G401 (cell line): ENCODE measurements around the gene ARHGAP29. TPM values are rescaled to one million over a fixed set of nuclear protein-coding genes. Genes with fewer than 3 reads are reported as not detected.
A peak's percentile ranks its signal among the peaks of the same experiment; 100 is the strongest.
"Not testable (repeated sequence)": the region's sequence is repeated elsewhere in the genome, so short reads cannot be mapped to it uniquely, and the experiment has no call there.

ENCODE experiments used
- DNase-seq: peaks from one replicate; pipeline ENCODE4 v3.0.0-alpha.2; 2015; ENCODE audit warnings: low spot score
- in situ Hi-C: cut with HindIII; loops from 2 replicates; pipeline ENCODE4 v1.10.0; 2016; ENCODE audit warnings: low sequenced_read_pairs, mixed read lengths
- total RNA-seq: library from RNA; depleted of rRNA; stranded (reverse); fragments of >200 nt; shearing (Covaris generic); gene quantifications from 2 replicates; pipeline ENCODE4 v1.2.3, GENCODE V29; 2014

ARHGAP29 gene
- total RNA-seq, 1 experiment from 2014 or later: 1.2 TPM

DNA sequence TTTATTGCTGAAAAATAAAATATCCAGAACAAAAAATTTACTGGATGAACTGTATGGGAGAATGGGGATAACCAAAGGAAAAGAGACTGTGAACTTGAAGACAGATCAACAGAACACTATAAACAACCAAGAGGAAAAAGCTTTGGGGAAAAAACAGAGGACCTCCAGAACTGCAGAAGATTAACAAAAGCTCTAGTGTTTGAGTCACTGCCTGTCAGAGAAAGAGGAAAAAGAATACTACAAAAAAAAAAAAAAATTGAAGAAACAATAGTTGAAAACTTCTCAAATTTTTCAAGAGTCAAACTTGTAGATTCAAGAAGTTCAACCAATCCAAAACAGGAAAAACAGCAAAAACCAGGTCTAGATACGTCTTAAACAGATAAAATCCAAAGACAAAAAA, 44.3 kb downstream of the ARHGAP29 start:
- in situ Hi-C loops: no loop called here
- DNase-seq: no peak

DNA sequence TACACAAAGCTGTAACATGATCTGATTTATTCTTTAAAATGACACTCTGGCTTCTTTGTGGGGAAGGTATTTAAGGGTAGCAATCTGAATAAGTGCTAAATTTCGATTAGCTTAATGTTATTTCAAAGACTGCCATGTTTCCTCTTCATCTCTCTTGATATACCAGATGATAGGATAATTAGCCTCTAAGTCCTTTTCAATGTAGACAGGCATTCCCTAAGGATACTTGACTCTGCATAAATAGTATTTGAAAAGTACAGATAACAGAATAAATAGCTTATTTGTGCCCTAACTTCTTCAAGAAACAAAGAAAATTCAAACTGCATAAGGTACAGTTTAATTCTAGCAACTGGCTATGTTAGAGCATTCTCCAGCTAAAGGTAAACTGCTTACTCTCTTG, 46.2 kb downstream of the ARHGAP29 start:
- DNase-seq: no peak
- in situ Hi-C loops: no loop called here

GRCh38 chr1:94186946-94187345, 50.4 kb downstream of the ARHGAP29 start:
- in situ Hi-C loops: no loop called here
- peak; percentile 91 for DNase-seq

GRCh38 chr1:94183197-94183815, 54.1 kb downstream of the ARHGAP29 start:
- DNase-seq: peak; percentile 59
- in situ Hi-C loops: no loop called here

- in situ Hi-C loops: no loop called here
- peak; percentile 85 for DNase-seq
Measured at GRCh38 chr1:94182191-94182590, 55.2 kb downstream of the ARHGAP29 start.

- in situ Hi-C loops: no loop called here
Measured at GRCh38 chr1:94180650-94181049, 56.7 kb downstream of the ARHGAP29 start.

GRCh38 chr1:94178901-94179300, 58.5 kb downstream of the ARHGAP29 start:
- in situ Hi-C loops: no loop called here
- DNase-seq: peak; percentile 83

More at GRCh38 chr1:94180650-94181049, 56.7 kb downstream of the ARHGAP29 start:
- no peak for DNase-seq

DNA sequence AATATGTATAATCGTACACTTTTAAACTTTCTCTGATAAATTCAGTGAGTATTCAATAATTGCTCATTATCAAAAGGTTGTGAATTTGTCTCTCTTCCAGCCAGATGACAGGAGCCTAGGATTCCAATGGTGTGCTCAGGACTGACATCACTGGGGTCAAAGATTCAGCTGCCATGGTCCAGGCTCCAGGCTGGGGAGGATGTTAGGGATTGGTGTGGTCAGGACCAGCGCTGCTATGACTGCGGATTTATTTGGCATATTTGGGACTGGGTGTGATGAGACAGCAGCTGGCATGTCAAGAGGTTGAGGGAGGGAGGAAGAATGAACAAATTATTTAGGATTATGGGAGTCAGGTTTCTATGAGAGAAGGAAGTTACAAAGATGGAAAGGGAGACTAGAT, 68.3 kb downstream of the ARHGAP29 start:
- in situ Hi-C loops: no loop called here

GRCh38 chr1:94165843-94166242, 71.5 kb downstream of the ARHGAP29 start:
- in situ Hi-C loops: no loop called here
- DNase-seq: no peak

More for the DNA sequence above, 68.3 kb downstream of the ARHGAP29 start:
- no peak for DNase-seq

DNA sequence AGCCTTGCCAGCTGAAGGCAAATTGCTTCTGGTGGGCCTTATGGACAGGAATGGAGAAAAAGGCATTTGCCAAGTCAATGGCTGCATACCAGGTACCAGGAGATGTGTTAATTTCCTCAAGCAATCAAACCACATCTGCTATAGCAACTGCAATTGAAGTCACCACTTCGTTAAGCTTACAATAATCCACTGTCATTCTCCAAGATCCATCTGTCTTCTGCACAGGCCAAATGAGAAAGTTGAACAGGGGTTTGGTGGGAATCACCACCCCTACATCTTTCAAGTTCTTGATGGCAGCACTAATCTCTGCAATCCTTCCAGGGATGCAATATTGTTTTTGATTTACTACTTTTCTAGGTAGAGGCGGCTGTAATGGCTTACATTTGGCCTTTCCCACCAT, 72.5 kb downstream of the ARHGAP29 start:
- DNase-seq, in situ Hi-C loops: not testable (repeated sequence)

DNA sequence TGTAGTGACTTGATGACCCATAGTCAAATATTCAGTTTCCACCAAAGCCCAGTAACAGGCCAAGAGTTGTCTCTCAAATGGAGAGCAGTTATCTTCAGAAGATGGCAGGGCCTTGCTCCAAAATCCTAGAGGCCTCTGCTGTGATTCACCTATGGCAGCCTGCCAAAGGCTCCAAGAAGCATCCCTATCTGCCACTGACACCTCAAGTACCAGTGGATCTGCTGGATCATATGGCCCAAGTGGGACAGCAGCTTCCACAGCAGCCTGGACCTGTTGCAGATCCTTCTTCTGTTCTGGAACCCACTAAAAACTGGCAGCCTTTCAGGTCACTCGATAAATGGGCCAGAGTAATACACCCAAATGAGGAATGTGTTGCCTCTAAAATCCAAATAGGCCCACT, 73.3 kb downstream of the ARHGAP29 start:
- DNase-seq, in situ Hi-C loops: not testable (repeated sequence)

DNA sequence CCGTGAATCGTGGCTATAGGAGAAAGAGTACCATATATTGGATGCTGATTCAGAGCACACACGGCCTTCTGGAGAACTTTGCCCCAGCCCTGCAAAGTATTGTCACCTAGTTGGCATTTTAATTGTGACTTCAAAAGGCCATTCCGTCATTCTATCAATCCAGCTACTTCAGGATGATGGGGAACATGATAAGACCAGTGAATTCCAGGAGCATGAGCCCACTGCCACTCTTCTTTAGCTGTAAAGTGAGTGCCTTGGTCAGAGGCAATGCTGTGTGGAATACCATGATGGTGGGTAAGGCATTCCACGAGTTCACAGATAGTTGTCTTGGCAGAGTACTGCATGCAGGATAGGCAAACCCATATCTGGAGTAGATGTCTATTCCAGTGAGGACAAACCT, 74.1 kb downstream of the ARHGAP29 start:
- in situ Hi-C loops, DNase-seq: not testable (repeated sequence)

GRCh38 chr1:94160811-94161210, 76.6 kb downstream of the ARHGAP29 start:
- in situ Hi-C loops: no loop called here
- peak; percentile 86 for DNase-seq

- in situ Hi-C loops: no loop called here
- no peak for DNase-seq
Measured at GRCh38 chr1:94156096-94156625, 81.2 kb downstream of the ARHGAP29 start.

- no peak for DNase-seq
- in situ Hi-C loops: no loop called here
Measured at GRCh38 chr1:94154989-94155388, 82.4 kb downstream of the ARHGAP29 start.

DNA sequence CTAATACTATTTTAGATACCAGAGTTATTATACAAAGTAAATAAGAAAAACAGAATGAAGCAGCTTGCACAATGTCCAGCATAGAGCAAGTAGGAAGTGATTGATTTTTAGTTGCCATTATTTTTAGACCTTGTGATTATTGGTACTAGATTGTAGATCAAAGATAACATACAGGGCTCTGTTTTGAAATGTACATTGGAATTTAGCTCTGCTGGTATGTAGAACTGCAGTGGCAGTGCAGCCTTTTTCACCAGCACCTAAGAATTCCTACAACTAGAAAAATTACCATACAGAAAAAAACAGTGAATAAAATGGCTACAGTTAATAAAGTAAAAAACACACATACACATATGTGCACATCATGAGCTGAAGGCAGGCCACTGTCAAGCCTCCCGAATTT, 84.3 kb downstream of the ARHGAP29 start:
- in situ Hi-C loops: no loop called here
- DNase-seq: no peak

GRCh38 chr1:94149166-94149565, 88.2 kb downstream of the ARHGAP29 start:
- in situ Hi-C loops, DNase-seq: not testable (repeated sequence)

DNA sequence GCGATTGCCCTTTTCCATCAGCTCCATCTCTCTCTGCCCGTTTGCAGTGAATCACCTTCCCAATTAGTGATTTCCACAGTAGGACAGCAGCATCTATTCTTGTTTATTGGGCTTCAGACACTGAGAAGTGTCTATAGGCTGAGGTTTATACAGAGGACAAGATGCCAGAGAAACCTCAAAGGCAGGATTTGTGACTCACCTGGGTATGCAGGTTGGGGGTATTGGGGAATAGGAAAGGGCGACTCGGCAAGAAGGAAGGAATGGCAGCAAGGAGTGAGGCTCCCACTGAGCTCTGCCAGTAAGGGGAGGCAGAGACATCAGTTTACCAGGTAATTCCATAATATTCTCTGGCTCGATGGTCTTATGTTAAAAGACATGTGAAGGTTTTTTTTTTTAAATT, 91.1 kb downstream of the ARHGAP29 start:
- DNase-seq: no peak
- in situ Hi-C loops: no loop called here

GRCh38 chr1:94144836-94145235, 92.5 kb downstream of the ARHGAP29 start:
- DNase-seq: no peak
- in situ Hi-C loops: no loop called here

DNA sequence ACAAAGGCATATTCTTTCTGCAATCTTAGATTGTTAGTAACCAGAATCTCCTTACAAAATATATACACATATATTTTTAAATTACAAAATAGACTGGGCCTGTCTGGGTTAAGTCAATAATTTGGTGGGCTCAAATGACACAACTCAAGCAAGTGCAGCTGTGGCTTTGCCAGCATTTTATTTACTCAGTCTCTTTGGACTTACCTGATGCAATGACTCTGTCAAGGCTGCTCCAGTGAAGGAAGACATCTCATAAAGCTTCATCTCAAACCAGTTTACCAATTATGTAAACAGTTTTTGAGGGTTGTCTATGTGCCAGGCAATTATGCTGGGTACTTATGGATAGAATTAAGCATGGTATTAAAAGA, 93.6 kb downstream of the ARHGAP29 start:
- in situ Hi-C loops: no loop called here

DNA sequence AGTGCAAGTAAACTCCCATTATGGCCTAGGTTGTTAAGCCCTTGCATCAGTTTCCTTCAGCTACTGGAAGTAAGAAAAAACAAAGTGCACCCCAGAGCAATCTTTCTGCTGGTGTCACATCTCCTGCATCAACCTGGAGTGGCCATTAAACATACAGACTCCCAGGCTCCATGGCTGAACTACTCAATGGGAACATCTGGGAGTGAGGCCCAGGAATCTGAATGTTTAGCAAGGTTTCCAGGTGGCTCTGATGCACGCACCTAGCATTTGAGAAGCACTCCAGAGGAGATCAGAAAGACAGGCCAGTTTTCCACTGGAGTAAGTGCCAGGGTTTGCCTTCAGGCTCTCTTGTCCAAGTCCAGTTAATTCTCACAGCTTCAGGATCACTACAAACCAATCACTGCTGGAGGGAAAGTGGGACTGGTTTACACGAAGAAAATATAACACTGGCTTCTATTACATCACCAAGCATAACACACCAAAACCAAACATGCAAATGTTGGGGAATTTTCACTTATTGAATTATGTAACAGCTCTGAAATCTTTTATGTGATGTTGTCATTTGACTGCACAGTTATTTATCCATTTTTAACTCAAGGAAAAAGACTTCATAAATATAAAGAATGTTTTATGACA, 94.1 kb downstream of the ARHGAP29 start:
- in situ Hi-C loops: no loop called here
- no peak for DNase-seq

More for the DNA sequence above, 93.6 kb downstream of the ARHGAP29 start:
- DNase-seq: no peak
